ENCODE results near the gene SEPTIN10.

SEPTIN10 gene

DNA sequence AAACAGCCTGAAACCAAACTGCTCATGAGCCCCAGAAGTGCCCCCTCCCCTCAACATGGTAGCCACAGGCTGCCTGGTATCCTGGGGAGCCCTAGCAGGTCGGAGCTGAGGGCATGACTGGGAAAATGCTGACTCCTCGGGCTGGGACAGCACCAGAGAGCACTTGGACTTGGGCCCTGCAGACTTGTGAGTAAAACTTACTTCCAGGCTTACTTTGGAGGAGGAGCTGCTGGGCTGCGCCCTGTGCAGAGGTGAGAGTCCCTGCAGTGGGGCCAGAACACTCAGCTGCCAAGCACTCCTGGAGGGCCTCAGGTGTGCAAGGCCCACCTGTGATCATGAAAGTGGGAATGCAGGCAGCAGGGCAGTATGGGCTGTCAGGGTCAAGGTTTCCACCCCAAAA lies 119.4 kb downstream of the SEPTIN10 start:
- DNase-seq, result no peak

DNA sequence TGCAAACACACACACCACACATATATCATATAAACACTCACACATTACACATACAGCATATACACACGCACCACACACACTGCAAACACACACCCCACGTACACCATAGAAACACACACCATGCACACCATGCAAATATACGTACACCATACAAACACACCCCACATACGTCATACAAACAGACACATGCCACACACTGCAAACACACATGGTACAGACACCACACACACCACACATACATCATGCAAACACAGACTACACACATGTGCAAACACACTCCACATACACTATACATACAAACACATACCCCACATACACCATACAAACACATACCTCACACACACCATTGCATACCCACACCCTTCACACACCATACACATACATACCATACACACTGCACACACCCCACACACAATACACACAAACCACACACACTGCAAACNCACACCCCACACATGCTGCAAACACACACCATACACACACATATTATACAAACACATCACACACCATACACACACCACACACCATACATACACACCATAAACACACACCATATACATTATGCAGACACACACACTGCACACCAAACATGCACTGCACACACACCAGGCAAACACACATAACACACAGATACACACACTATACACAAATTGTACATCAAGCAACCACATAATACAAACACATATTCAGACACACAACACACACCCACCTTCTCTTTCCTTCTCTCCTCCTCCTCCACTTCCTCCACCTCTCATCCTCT lies 120.4 kb downstream of the SEPTIN10 start:
- no peak for DNase-seq
